BE2C (cell line): Measurements from ENCODE around the gene LRRFIP1.
"Not testable (repeated sequence)": the region's sequence is repeated elsewhere in the genome, so short reads cannot be mapped to it uniquely, and the experiment has no call there.

Experiments used
- DNase-seq: peaks from one replicate; pipeline ENCODE4 v3.0.0-alpha.2; 2020
- H3K27me3 ChIP-seq: fragments of 250-450 bp; sonication (Bioruptor Pico); 2 replicates; pipeline ENCODE4 v1.5.1; 2020; ENCODE audit warnings: mild to moderate bottlenecking
- H3K36me3 ChIP-seq: fragments of 250-450 bp; sonication (Bioruptor Pico); 2 replicates; pipeline ENCODE4 v1.5.1; 2020; ENCODE audit warnings: mild to moderate bottlenecking
- H3K4me1 ChIP-seq: fragments of 250-450 bp; sonication (Bioruptor Pico); 2 replicates; pipeline ENCODE4 v1.5.1; 2020
- H3K4me3 ChIP-seq: 2 replicates; pipeline ENCODE4 v1.5.1; 2011; ENCODE audit warnings: low read depth, low read length
- H3K9me3 ChIP-seq: fragments of 250-450 bp; sonication (Bioruptor Pico); 2 replicates; pipeline ENCODE4 v1.5.1; 2020
- CTCF ChIP-seq: IDR thresholded peaks from 2 replicates; pipeline ENCODE4 v1.5.1; 2012; ENCODE audit warnings: mild to moderate bottlenecking, low read depth, low read length

Gene LRRFIP1

GRCh38 chr2:237746302-237747080 lies 119.1 kb downstream of the LRRFIP1 start:
- H3K36me3 ChIP-seq = peaks cover 19% of the 10 kb centered on the region
- H3K4me3 ChIP-seq = no peak overlapping the region
- no peaks in the 10 kb centered on the region for H3K27me3 ChIP-seq
- no peak for TF ChIP-seq CTCF
- no peak for DNase-seq
- no peaks in the 10 kb centered on the region for H3K9me3 ChIP-seq
- H3K4me1 ChIP-seq = peaks cover 3% of the 10 kb centered on the region; the same call in 1 of the 2 replicates

DNA sequence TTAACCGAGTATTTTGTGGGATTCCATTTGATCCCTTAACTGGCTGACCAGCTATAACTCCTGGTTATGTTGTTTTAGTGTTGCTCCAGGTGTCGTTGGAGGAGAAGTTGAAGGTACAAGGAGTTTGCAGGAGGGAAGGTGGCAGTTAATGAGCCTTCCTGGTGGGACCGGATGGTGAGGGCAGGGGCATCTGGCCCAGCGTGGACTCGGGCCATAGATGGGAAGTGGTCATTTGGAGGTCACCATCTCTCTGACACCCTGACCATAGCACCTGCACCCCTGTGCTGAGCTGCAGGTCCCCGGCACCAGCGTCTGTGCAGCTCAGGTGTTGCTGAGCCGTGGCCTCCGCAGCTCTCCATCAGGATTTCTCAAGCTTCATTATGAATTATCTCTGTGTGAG lies 119.8 kb downstream of the LRRFIP1 start:
- H3K4me3 ChIP-seq = no peak overlapping the region
- no peaks in the 10 kb centered on the region for H3K27me3 ChIP-seq
- H3K9me3 ChIP-seq = no peaks in the 10 kb centered on the region
- H3K4me1 ChIP-seq = peaks cover 3% of the 10 kb centered on the region; the same call in 1 of the 2 replicates
- peaks cover 26% of the 10 kb centered on the region for H3K36me3 ChIP-seq
- DNase-seq = no peak
- TF ChIP-seq CTCF = no peak

GRCh38 chr2:237749002-237749401 lies 121.6 kb downstream of the LRRFIP1 start:
- Histone ChIP-seq H3K36me3 (peaks cover 38% of the 10 kb centered on the region), H3K4me3 (no peak overlapping the region), H3K9me3 (no peaks in the 10 kb centered on the region), H3K4me1 (peaks cover 5% of the 10 kb centered on the region), H3K27me3 (no peaks in the 10 kb centered on the region)
- no peak for TF ChIP-seq CTCF
- no peak for DNase-seq

DNA sequence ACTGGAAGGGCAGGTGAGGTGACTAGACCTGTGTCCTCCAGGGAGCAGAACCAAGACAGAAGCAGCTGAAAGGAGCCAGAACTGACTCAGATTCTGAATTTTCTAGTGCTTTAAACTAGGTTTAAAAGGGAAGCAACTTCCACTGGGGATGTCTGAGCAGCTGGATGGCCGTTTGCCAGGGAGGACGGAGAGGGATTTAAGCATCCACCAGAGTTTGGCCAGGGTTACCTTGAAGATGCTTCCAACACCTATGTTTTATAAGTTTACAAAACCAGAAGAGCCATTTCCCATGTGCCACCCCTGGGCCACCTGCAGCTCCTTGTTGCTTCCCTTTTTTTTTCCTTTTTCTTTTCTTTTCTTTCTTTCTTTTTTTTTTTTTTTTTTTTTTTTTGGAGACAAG lies 122.6 kb downstream of the LRRFIP1 start:
- no peaks in the 10 kb centered on the region for H3K27me3 ChIP-seq
- H3K9me3 ChIP-seq = no peaks in the 10 kb centered on the region
- H3K36me3 ChIP-seq = peaks cover 48% of the 10 kb centered on the region
- peaks cover 9% of the 10 kb centered on the region for H3K4me1 ChIP-seq
- DNase-seq = no peak
- H3K4me3 ChIP-seq = no peak overlapping the region
- TF ChIP-seq CTCF = no peak

GRCh38 chr2:237750441-237750840 lies 123.1 kb downstream of the LRRFIP1 start:
- not testable (repeated sequence) for H3K27me3 ChIP-seq, H3K9me3 ChIP-seq, H3K4me3 ChIP-seq, H3K4me1 ChIP-seq, DNase-seq
- H3K36me3 ChIP-seq = peaks cover 53% of the 10 kb centered on the region

GRCh38 chr2:237752761-237753165 lies 125.4 kb downstream of the LRRFIP1 start:
- peaks cover 66% of the 10 kb centered on the region for H3K36me3 ChIP-seq
- DNase-seq = no peak
- H3K9me3 ChIP-seq = no peaks in the 10 kb centered on the region
- peaks cover 9% of the 10 kb centered on the region for H3K4me1 ChIP-seq
- no peaks in the 10 kb centered on the region for H3K27me3 ChIP-seq
- no peak overlapping the region for H3K4me3 ChIP-seq
- no peak for TF ChIP-seq CTCF
